ENCODE results near the gene DPF3. TPM values are rescaled to one million over a fixed set of nuclear protein-coding genes. Genes with fewer than 3 reads are reported as not detected.

The DPF3 gene
- total RNA-seq, 1 experiment from 2014 or later: 0.31 TPM

GRCh38 chr14:72917094-72917802 is 23.3 kb upstream of the DPF3 start:
- no peak for TF ChIP-seq PRDM15 (CRISPR knock-in tag; IDR thresholded peaks at IDR 0.05)
- no peak for TF ChIP-seq ATF6 (CRISPR knock-in tag; IDR thresholded peaks at IDR 0.05)
- TF ChIP-seq ZNF263 (CRISPR knock-in tag; IDR thresholded peaks at IDR 0.05; ENCODE audit: low read depth): no peak
- no peak for TF ChIP-seq USF2 (CRISPR knock-in tag; IDR thresholded peaks at IDR 0.05)
- no peak for TF ChIP-seq ELF4 (CRISPR knock-in tag; IDR thresholded peaks at IDR 0.05; ENCODE audit: low read depth)
- no peak for TF ChIP-seq ZMAT4 (CRISPR knock-in tag; IDR thresholded peaks at IDR 0.05)
- TF ChIP-seq ZNF232 (CRISPR knock-in tag; IDR thresholded peaks at IDR 0.05): no peak
- no peak for TF ChIP-seq JUN (CRISPR knock-in tag; IDR thresholded peaks at IDR 0.05)
- no peak for TF ChIP-seq SMAD3 (CRISPR knock-in tag; IDR thresholded peaks at IDR 0.05; ENCODE audit: borderline replicate concordance)
- TF ChIP-seq, protein P1, sequence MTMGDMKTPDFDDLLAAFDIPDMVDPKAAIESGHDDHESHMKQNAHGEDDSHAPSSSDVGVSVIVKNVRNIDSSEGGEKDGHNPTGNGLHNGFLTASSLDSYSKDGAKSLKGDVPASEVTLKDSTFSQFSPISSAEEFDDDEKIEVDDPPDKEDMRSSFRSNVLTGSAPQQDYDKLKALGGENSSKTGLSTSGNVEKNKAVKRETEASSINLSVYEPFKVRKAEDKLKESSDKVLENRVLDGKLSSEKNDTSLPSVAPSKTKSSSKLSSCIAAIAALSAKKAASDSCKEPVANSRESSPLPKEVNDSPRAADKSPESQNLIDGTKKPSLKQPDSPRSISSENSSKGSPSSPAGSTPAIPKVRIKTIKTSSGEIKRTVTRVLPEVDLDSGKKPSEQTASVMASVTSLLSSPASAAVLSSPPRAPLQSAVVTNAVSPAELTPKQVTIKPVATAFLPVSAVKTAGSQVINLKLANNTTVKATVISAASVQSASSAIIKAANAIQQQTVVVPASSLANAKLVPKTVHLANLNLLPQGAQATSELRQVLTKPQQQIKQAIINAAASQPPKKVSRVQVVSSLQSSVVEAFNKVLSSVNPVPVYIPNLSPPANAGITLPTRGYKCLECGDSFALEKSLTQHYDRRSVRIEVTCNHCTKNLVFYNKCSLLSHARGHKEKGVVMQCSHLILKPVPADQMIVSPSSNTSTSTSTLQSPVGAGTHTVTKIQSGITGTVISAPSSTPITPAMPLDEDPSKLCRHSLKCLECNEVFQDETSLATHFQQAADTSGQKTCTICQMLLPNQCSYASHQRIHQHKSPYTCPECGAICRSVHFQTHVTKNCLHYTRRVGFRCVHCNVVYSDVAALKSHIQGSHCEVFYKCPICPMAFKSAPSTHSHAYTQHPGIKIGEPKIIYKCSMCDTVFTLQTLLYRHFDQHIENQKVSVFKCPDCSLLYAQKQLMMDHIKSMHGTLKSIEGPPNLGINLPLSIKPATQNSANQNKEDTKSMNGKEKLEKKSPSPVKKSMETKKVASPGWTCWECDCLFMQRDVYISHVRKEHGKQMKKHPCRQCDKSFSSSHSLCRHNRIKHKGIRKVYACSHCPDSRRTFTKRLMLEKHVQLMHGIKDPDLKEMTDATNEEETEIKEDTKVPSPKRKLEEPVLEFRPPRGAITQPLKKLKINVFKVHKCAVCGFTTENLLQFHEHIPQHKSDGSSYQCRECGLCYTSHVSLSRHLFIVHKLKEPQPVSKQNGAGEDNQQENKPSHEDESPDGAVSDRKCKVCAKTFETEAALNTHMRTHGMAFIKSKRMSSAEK (CRISPR knock-in tag; IDR thresholded peaks at IDR 0.05; ENCODE audit: borderline replicate concordance): no peak
- TF ChIP-seq ARID4B (CRISPR knock-in tag; IDR thresholded peaks at IDR 0.05; ENCODE audit: borderline replicate concordance): no peak
- Mint-ChIP-seq H3K27me3 (ENCODE audit: low read depth) (no peaks in the 10 kb centered on the region), H3K9me3 (no peaks in the 10 kb centered on the region), H3K36me3 (no peaks in the 10 kb centered on the region), H3K4me3 (no peak overlapping the region), H3K4me1 (no peaks in the 10 kb centered on the region), H3K27ac (no peak overlapping the region)
- no peak for ATAC-seq
- no peak for DNase-seq (ENCODE audit: low spot score)
- ChIA-PET POLR2A (interaction anchor here (0.5 kb wide), 1 partner anchor 477 kb away, joined by 4 read pairs; no protein-coding TSS in a partner anchor), CTCF (interaction anchor here (0.8 to 1.8 kb wide), 3 partner anchors 12 to 403 kb away, joined by 4 to 5 read pairs (median 4); no protein-coding TSS in a partner anchor)
